GM23338 (cell line): ENCODE data around the gene RIC3. TPM values are rescaled to one million over a fixed set of nuclear protein-coding genes. Genes with fewer than 3 reads are reported as not detected.
"Not testable (repeated sequence)": the region's sequence is repeated elsewhere in the genome, so short reads cannot be mapped to it uniquely, and the experiment has no call there.

Source experiments
- ATAC-seq: fragments of 200-7000 bp; cut with Tn5 transposase; 3 replicates; pipeline ENCODE4 v1.9.1; 2020
- DNase-seq: peaks from one replicate; pipeline ENCODE4 v3.0.0-alpha.2; 2015; ENCODE audit warnings: low spot score
- H2AFZ ChIP-seq: fragments of 200-600 bp; sonication (generic); 2 replicates; pipeline ENCODE4 v1.8.0; 2016; ENCODE audit warnings: antibody characterized with exemption, mild to moderate bottlenecking, moderate library complexity
- H3F3A ChIP-seq: fragments of 200-600 bp; sonication (generic); replicated peaks from 2 replicates; pipeline ENCODE4 v1.8.0; 2017; ENCODE audit warnings: antibody characterized with exemption, mixed run types, low read depth
- H3K27ac ChIP-seq: fragments of 200-600 bp; sonication (generic); 2 replicates; pipeline ENCODE4 v1.6.1; 2016; ENCODE audit warnings: low read depth
- H3K27me3 ChIP-seq: fragments of 200-600 bp; sonication (generic); 2 replicates; pipeline ENCODE4 v1.8.0; 2016; ENCODE audit warnings: mild to moderate bottlenecking, mixed run types, moderate library complexity; ENCODE audit not compliant: insufficient read depth
- H3K36me3 ChIP-seq: fragments of 200-600 bp; sonication (generic); 2 replicates; pipeline ENCODE4 v1.8.0; 2016; ENCODE audit warnings: mild to moderate bottlenecking; ENCODE audit not compliant: insufficient read depth
- H3K4me1 ChIP-seq: fragments of 200-600 bp; sonication (generic); 2 replicates; pipeline ENCODE4 v1.8.0; 2016; ENCODE audit warnings: mild to moderate bottlenecking, moderate library complexity; ENCODE audit not compliant: insufficient read depth
- H3K4me2 ChIP-seq: fragments of 200-600 bp; sonication (generic); 2 replicates; pipeline ENCODE4 v1.7.1; 2017; ENCODE audit warnings: mixed run types
- H3K4me3 ChIP-seq: fragments of 200-600 bp; sonication (generic); 2 replicates; pipeline ENCODE4 v1.6.1; 2016; ENCODE audit warnings: mixed run types
- H3K79me2 ChIP-seq: fragments of 200-600 bp; sonication (generic); replicated peaks from 2 replicates; pipeline ENCODE4 v1.8.0; 2017; ENCODE audit warnings: mild to moderate bottlenecking; ENCODE audit not compliant: insufficient read depth
- H3K9me2 ChIP-seq: fragments of 200-600 bp; sonication (generic); 2 replicates; pipeline ENCODE4 v1.8.0; 2017; ENCODE audit not compliant: insufficient read depth
- H4K20me1 ChIP-seq: fragments of 200-600 bp; sonication (generic); replicated peaks from 2 replicates; pipeline ENCODE4 v1.8.0; 2017; ENCODE audit warnings: mild to moderate bottlenecking; ENCODE audit not compliant: insufficient read depth
- H3K27ac Mint-ChIP-seq: 2 replicates; pipeline ENCODE4 v1.8.0; 2020; ENCODE audit warnings: inconsistent platforms, mild to moderate bottlenecking, moderate library complexity, mixed read lengths
- H3K27me3 Mint-ChIP-seq: 3 replicates; pipeline ENCODE4 v1.8.0; 2022; ENCODE audit warnings: low read depth, mild to moderate bottlenecking, moderate library complexity, mixed read lengths, inconsistent platforms; ENCODE audit not compliant: insufficient read depth, poor library complexity
- H3K36me3 Mint-ChIP-seq: 3 replicates; pipeline ENCODE4 v1.8.0; 2021; ENCODE audit warnings: low read depth, mild to moderate bottlenecking, inconsistent platforms, moderate library complexity, mixed read lengths
- H3K4me1 Mint-ChIP-seq: 3 replicates; pipeline ENCODE4 v1.8.0; 2020; ENCODE audit warnings: mild to moderate bottlenecking, inconsistent platforms, mixed read lengths
- H3K4me3 Mint-ChIP-seq: 3 replicates; pipeline ENCODE4 v1.8.0; 2021; ENCODE audit warnings: moderate library complexity, mild to moderate bottlenecking, inconsistent platforms, mixed read lengths
- H3K9me3 Mint-ChIP-seq: 3 replicates; pipeline ENCODE4 v1.8.0; 2020; ENCODE audit warnings: moderate library complexity, mild to moderate bottlenecking, inconsistent platforms, mixed read lengths
- CREB1 ChIP-seq: fragments of 250-450 bp; sonication (Bioruptor Pico); IDR thresholded peaks from 2 replicates; pipeline ENCODE4 v1.5.0; 2020; ENCODE audit warnings: low read depth, mild to moderate bottlenecking, moderate library complexity
- EZH2 ChIP-seq: fragments of 200-600 bp; sonication (generic); IDR thresholded peaks from one replicate; pipeline ENCODE4 v1.8.0; 2017; ENCODE audit warnings: antibody characterized with exemption, mild to moderate bottlenecking, low read depth; ENCODE audit not compliant: unreplicated experiment
- EZH2phosphoT487 ChIP-seq: fragments of 200-600 bp; sonication (generic); IDR thresholded peaks from one replicate; pipeline ENCODE4 v1.8.1; 2018; ENCODE audit warnings: antibody characterized with exemption; ENCODE audit not compliant: unreplicated experiment
- JUNB ChIP-seq: IDR thresholded peaks from one replicate; pipeline ENCODE4 v1.6.1; 2016; ENCODE audit warnings: antibody characterized with exemption; ENCODE audit not compliant: unreplicated experiment
- POLR2AphosphoS5 ChIP-seq: IDR thresholded peaks from 2 replicates; pipeline ENCODE4 v1.6.1; 2016; ENCODE audit warnings: antibody characterized with exemption, low read depth
- ZNF114 ChIP-seq: fragments of 250-450 bp; sonication (Bioruptor Pico); IDR thresholded peaks from 2 replicates; pipeline ENCODE4 v1.5.0; 2020; ENCODE audit warnings: mild to moderate bottlenecking, moderate library complexity
- polyA plus RNA-seq: library from polyadenylated mRNA; unstranded; fragments of >200 nt; fragmentation: Nextera tagmentation; extraction: Ambion mirVana; gene quantifications from 2 replicates; pipeline ENCODE4 v1.2.1, GENCODE V29; 2016
- total RNA-seq: library from RNA; depleted of rRNA; stranded (reverse); fragments of >200 nt; shearing (Covaris generic); gene quantifications from 2 replicates; pipeline ENCODE4 v1.2.3, GENCODE V29; 2014

RIC3 gene
- total and polyA plus RNA-seq, 2 experiments from 2014 or later, result 17.8 to 21.3 TPM

DNA sequence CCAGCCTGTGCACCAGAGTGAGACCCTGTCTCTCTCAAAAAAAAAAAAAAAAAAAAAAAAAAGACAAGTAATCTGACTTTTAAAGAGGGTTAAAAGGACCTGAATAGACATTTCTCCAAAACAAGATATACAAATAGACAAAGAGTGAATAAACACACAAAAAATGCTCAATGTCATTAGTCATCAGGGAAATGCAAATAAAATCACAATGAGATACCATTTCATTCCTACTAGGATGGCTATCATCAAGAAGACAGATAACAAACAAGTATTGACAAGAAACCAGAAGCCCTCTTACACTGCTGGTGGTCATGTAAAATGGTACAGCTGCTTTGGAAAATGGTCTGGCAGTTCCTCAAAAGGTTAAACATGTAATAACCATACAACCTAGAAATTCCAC, 4.1 kb downstream of the RIC3 start:
- Histone ChIP-seq H3K79me2 (peaks cover 80% of the 10 kb centered on the region), H3K27ac (no peak overlapping the region), H3K4me3 (no peak overlapping the region), H3F3A (0 out of 2 replicates have a peak, but pooled peaks cover 7% of the 10 kb centered on the region), H3K4me1 (peaks cover 6% of the 10 kb centered on the region; the same call in 1 of the 2 replicates), H4K20me1 (peaks cover 21% of the 10 kb centered on the region), H3K27me3 (peaks cover 9% of the 10 kb centered on the region), H3K4me2 (no peak overlapping the region), H3K36me3 (no peaks in the 10 kb centered on the region), H2AFZ (no peak overlapping the region), H3K9me2 (no peaks in the 10 kb centered on the region)
- TF ChIP-seq EZH2phosphoT487 (no peak), JUNB (no peak), EZH2 (no peak)
- ATAC-seq (no peak), DNase-seq (no peak)
- Mint-ChIP-seq H3K4me3 (no peak overlapping the region), H3K9me3 (no peaks in the 10 kb centered on the region), H3K36me3 (no peaks in the 10 kb centered on the region; the same call in 2 of the 3 replicates), H3K4me1 (peaks cover 10% of the 10 kb centered on the region; the same call in 2 of the 3 replicates), H3K27me3 (peaks cover 5% of the 10 kb centered on the region), H3K27ac (no peak overlapping the region)

DNA sequence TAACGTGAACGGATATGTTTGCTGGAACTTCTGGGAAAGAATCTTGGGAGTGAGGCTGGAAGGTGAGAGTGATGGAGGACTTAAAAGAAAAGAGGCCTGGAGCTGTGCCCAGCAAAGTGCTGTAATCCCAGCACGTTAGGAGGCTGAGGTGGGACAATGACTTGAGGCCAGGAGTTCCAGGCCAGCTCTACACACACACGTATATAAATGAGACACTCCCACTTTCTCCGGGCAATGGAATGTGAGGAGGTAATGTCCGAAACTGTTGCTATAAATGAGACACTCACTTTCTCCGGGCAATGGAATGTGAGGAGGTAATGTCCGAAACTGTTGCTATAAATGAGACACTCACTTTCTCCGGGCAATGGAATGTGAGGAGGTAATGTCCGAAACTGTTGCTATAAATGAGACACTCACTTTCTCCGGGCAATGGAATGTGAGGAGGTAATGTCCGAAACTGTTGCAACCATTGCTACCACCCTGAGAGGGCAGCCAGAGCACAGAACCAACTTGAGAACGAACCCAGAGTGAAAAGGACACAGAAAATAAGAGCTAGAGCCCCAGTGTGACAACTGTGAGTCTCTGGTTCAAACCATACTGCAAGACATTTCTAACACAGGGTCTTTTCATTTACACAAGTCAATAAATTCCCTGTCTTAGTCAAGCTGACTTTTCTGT, 7.1 kb downstream of the RIC3 start:
- Histone ChIP-seq H4K20me1 (peaks cover 18% of the 10 kb centered on the region), H3K79me2 (peaks cover 90% of the 10 kb centered on the region)
- H3K9me2 ChIP-seq, H3K36me3 ChIP-seq, H3K4me1 Mint-ChIP-seq, H3K27ac Mint-ChIP-seq, H3K27ac ChIP-seq, H3K4me2 ChIP-seq, H3K4me1 ChIP-seq, ATAC-seq, H2AFZ ChIP-seq, H3K9me3 Mint-ChIP-seq, H3K27me3 ChIP-seq, H3K4me3 ChIP-seq, H3K4me3 Mint-ChIP-seq, DNase-seq, H3K36me3 Mint-ChIP-seq, H3F3A ChIP-seq, H3K27me3 Mint-ChIP-seq: not testable (repeated sequence)

- H3K9me2 ChIP-seq, result no peaks in the 10 kb centered on the region
- H3K36me3 ChIP-seq, result no peaks in the 10 kb centered on the region
- H3K4me3 Mint-ChIP-seq, result no peak overlapping the region
- H3K9me3 Mint-ChIP-seq, result no peaks in the 10 kb centered on the region
- TF ChIP-seq CREB1 (no peak), EZH2 (no peak), ZNF114 (CRISPR knock-in tag) (no peak), POLR2AphosphoS5 (no peak), EZH2phosphoT487 (no peak)
- no peak for ATAC-seq
- H3K27me3 Mint-ChIP-seq, result peaks cover 2% of the 10 kb centered on the region
- no peak overlapping the region for H3K27ac ChIP-seq
- no peaks in the 10 kb centered on the region for H3F3A ChIP-seq
- no peak for DNase-seq
- H3K4me3 ChIP-seq, result no peak overlapping the region
- H3K27ac Mint-ChIP-seq, result no peak overlapping the region
- no peak overlapping the region for H2AFZ ChIP-seq
- H3K4me1 Mint-ChIP-seq, result peaks cover 11% of the 10 kb centered on the region
- peaks cover 8% of the 10 kb centered on the region for H4K20me1 ChIP-seq
- peaks cover 12% of the 10 kb centered on the region for H3K4me1 ChIP-seq
- no peak overlapping the region for H3K4me2 ChIP-seq
- H3K79me2 ChIP-seq, result peaks cover 66% of the 10 kb centered on the region
- peaks cover 3% of the 10 kb centered on the region; the same call in 1 of the 3 replicates for H3K36me3 Mint-ChIP-seq
- no peaks in the 10 kb centered on the region for H3K27me3 ChIP-seq
These were observed 11.9 kb downstream of the RIC3 start for GRCh38 chr11:8156877-8157276.
